ENCODE data around the gene CFAP210. TPM values are rescaled to one million over a fixed set of nuclear protein-coding genes. Genes with fewer than 3 reads are reported as not detected.
A peak's percentile ranks its signal among the peaks of the same experiment; 100 is the strongest.

CFAP210 gene
- total RNA-seq, 6 donors from 2014 or later: 1.4 to 14.7 (median 2.6) TPM; not detected in 1

DNA sequence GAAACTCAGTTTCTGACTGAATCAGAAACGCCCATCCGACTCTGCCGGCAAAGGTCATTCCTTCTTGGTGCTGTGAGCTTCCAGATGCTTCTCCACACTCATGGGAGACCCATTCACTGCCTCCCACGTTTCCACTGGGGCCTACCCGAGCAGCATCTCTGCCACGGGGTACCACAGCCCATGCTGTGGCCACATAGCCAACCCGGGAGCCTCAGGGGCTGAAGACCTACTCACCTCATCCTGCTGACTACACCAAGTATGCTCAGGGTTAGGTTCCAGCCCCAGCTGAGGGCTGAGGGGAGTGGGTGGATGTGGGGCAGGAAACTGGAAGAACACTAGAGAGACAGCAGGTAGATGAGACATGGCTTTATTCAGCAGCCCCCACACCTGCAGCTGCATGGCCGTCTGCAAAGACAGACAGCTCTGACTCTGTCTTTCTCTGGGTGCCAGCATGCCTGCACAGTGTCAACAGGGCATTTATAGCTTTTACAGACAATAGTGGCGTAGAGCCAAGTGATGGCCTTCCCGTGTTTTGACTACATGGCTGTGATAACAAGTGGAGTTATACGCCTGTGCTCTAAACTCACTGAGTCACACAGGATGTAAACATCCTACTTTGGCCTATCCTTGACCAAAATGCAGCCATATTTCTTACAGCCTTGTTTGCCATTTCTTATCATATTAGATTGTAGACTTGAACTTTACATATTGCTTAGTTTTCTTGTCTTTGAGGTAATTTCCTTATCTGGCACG is 22.9 kb upstream of the CFAP210 start:
- ATAC-seq (ENCODE audit: low FRiP score in 2 of 2) (peak in 1 of 2 donors; percentile 3), DNase-seq (peak in 1 of 2 donors; percentile 6)
- Histone ChIP-seq H3K27me3 (no peaks in the 10 kb centered on the region), H3K36me3 (no peaks in the 10 kb centered on the region), H3K27ac (no peak overlapping the region), H3K9me3 (no peaks in the 10 kb centered on the region), H3K4me3 (no peak overlapping the region), H3K4me1 (peaks cover 16 to 26% (median 21%) of the 10 kb centered on the region in 4 donors)
- WGBS, 2 donors: 62 to 73% methylated on average over 6 to 12 of the region's 12 CpGs
- TF ChIP-seq POLR2AphosphoS5 (IDR thresholded peaks at IDR 0.05) (peak in 1 of 2 donors; percentile 62), POLR2A (IDR thresholded peaks at IDR 0.05) (no peak), EP300 (IDR thresholded peaks at IDR 0.05) (no peak)
- TF ChIP-seq, protein P1, sequence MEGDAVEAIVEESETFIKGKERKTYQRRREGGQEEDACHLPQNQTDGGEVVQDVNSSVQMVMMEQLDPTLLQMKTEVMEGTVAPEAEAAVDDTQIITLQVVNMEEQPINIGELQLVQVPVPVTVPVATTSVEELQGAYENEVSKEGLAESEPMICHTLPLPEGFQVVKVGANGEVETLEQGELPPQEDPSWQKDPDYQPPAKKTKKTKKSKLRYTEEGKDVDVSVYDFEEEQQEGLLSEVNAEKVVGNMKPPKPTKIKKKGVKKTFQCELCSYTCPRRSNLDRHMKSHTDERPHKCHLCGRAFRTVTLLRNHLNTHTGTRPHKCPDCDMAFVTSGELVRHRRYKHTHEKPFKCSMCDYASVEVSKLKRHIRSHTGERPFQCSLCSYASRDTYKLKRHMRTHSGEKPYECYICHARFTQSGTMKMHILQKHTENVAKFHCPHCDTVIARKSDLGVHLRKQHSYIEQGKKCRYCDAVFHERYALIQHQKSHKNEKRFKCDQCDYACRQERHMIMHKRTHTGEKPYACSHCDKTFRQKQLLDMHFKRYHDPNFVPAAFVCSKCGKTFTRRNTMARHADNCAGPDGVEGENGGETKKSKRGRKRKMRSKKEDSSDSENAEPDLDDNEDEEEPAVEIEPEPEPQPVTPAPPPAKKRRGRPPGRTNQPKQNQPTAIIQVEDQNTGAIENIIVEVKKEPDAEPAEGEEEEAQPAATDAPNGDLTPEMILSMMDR (IDR thresholded peaks at IDR 0.05): no peak

DNA sequence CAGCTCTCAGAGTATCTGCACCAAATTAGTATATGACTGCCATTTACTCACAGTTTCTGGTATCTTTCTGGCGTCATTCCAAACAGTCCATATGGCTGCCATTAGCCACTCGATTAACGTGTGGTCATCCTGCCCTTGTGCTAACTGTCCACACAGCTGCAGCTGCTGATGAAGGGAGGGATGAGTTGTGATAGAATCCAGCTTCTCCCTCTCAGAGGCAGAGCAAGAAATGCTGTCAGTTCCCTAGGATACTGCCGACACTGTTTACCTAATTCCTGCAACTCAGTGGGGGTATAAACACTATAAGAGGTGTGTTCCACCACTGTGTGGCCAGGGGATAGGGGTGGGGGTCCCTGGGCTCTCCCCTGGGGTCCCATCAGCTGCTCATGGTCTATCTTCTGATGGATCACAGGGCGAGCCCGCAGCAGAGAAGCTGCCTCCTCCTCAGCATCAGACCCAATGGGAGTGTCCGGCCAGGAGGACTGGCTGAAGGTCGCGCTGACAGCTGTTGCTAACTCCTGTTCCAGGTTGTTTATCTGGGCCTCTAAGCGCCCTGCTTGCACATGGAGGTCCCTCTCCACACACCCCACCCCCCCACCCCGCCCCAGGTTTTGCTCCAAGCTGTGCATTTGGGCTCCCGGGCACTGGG is 22.2 kb upstream of the CFAP210 start:
- 16 to 42% methylated on average over 3 to 10 of the region's 12 CpGs for WGBS, 2 donors
- ATAC-seq (ENCODE audit: low FRiP score in 2 of 2) (peak in 1 of 2 donors; percentile 41), DNase-seq (no peak)
- H3K27ac ChIP-seq: no peak overlapping the region
- TF ChIP-seq POLR2A (IDR thresholded peaks at IDR 0.05): no peak
- TF ChIP-seq, protein P1 (IDR thresholded peaks at IDR 0.05): no peak
- no peak for TF ChIP-seq EP300 (IDR thresholded peaks at IDR 0.05)
- no peak for TF ChIP-seq POLR2AphosphoS5 (IDR thresholded peaks at IDR 0.05)
- no peak overlapping the region for H3K4me3 ChIP-seq
- H3K27me3 ChIP-seq: no peaks in the 10 kb centered on the region
- H3K9me3 ChIP-seq: no peaks in the 10 kb centered on the region
- H3K4me1 ChIP-seq: peaks cover 16 to 26% (median 21%) of the 10 kb centered on the region in 4 donors
- no peaks in the 10 kb centered on the region for H3K36me3 ChIP-seq

DNA sequence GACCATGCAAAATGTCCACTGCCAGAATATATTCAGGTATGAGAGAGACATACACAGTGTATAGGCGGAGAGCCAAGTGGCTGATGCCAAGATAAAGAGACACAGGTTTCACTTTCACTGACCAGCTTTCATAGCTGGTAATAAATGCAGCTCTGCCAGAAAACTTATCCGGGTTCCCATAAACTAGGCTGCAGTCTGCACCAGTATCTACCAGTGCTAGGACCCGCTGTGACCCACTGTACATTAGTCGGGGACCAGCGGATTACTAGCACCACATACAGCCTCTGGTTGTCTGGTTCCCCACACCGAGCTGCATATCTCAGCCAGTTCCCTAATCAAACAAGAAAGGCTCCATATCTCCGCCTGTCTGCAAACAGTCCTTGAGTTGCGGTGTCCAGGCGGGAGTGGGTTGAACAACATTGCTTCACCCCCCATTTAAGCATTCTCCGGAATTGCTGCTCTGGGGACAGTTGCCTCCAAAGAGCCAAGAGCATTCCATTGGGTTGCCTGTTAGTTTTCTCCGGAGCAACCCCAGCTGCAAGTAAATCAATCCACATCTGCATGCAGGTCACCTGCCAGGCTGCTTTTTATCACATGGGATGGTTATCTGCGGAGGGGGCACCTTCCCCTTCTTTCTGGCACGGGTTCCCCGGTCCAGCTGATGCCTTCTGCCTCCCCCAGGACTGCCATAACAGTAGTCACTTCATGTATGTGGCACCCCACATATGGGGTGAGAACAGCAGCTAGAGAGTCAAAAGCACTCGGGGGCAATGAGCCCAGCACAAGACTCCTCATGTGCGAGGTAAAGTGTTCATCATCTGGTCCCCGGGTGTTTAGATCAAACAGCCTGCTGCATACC is 21.4 kb upstream of the CFAP210 start:
- H3K27me3 ChIP-seq: no peaks in the 10 kb centered on the region
- H3K9me3 ChIP-seq: no peaks in the 10 kb centered on the region
- peak overlapping the region in 3 of 4 donors; percentile 27 to 47 (median 44) for H3K4me3 ChIP-seq
- peak; percentile 46 to 79 for ATAC-seq (ENCODE audit: low FRiP score in 2 of 2)
- H3K4me1 ChIP-seq: peaks cover 16 to 26% (median 21%) of the 10 kb centered on the region in 4 donors
- WGBS, 2 donors: 30 to 33% methylated on average over 13 to 17 of the region's 17 CpGs
- peak overlapping the region in 3 of 4 donors; percentile 12 to 51 (median 17) for H3K27ac ChIP-seq
- no peaks in the 10 kb centered on the region for H3K36me3 ChIP-seq
- DNase-seq: peak in 1 of 2 donors; percentile 58
- TF ChIP-seq POLR2A (IDR thresholded peaks at IDR 0.05) (no peak), EP300 (IDR thresholded peaks at IDR 0.05) (no peak), POLR2AphosphoS5 (IDR thresholded peaks at IDR 0.05) (no peak)
- TF ChIP-seq, protein P1 (IDR thresholded peaks at IDR 0.05): no peak

DNA sequence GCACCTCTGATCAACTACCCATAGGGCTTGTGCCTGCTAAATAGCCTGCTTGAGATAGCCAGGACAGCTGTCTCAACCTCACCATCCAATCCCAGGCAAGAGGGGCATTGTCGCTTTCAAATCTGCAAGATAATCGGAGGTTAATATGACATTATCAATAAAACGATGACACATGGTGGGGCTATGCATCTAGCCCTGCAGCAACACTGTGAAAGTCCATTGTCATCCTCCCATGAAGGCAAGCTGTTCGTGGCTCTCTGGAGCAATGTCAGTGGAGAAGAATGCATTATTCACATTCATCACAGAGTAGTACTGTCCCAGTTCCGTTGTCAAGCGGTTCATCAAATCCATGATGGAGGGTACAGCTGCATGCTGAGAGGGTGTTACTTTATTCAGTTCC is 20.5 kb upstream of the CFAP210 start:
- H3K27ac ChIP-seq: no peak overlapping the region
- DNase-seq: no peak
- H3K9me3 ChIP-seq: no peaks in the 10 kb centered on the region
- peak overlapping the region in 1 of 4 donors; percentile 44 for H3K4me3 ChIP-seq
- H3K36me3 ChIP-seq: no peaks in the 10 kb centered on the region
- ATAC-seq (ENCODE audit: low FRiP score in 2 of 2): no peak
- H3K27me3 ChIP-seq: no peaks in the 10 kb centered on the region
- H3K4me1 ChIP-seq: peaks cover 17 to 26% (median 23%) of the 10 kb centered on the region in 4 donors
- WGBS, 2 donors: 88 to 95% methylated on average over 6 of the region's 6 CpGs
- TF ChIP-seq, protein P1 (IDR thresholded peaks at IDR 0.05): no peak

All from upper lobe of left lung (tissue), 6 donors.